ENCODE data around the gene SEMA3E. TPM values are rescaled to one million over a fixed set of nuclear protein-coding genes. Genes with fewer than 3 reads are reported as not detected.
"Not testable (repeated sequence)": the region's sequence is repeated elsewhere in the genome, so short reads cannot be mapped to it uniquely, and the experiment has no call there.

The SEMA3E gene
- total RNA-seq, 1 donor from 2014 or later = 0.35 TPM

DNA sequence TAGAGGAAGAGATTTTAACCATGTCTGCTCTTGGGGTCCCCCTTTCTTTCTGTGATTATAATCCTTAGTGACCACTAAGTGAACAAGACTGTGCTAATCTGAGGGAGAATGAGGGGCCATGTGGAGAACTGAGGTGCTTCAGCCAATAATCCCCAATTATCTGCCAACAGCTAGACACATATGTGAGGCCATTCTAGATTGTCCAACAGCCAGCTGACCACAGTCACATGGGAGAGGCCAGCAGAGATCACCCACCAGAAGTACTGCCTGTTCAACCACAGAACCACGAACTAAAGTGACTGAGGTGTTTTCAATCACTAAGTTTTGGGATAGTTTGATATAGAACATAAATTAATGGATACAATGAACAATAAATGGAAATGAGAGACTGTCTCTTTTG, 74.3 kb downstream of the SEMA3E start:
- DNase-seq (ENCODE audit: low read depth) = no peak
- no peak overlapping the region for H3K4me3 ChIP-seq (ENCODE audit: low read depth, low read length)
- TF ChIP-seq, protein P1, sequence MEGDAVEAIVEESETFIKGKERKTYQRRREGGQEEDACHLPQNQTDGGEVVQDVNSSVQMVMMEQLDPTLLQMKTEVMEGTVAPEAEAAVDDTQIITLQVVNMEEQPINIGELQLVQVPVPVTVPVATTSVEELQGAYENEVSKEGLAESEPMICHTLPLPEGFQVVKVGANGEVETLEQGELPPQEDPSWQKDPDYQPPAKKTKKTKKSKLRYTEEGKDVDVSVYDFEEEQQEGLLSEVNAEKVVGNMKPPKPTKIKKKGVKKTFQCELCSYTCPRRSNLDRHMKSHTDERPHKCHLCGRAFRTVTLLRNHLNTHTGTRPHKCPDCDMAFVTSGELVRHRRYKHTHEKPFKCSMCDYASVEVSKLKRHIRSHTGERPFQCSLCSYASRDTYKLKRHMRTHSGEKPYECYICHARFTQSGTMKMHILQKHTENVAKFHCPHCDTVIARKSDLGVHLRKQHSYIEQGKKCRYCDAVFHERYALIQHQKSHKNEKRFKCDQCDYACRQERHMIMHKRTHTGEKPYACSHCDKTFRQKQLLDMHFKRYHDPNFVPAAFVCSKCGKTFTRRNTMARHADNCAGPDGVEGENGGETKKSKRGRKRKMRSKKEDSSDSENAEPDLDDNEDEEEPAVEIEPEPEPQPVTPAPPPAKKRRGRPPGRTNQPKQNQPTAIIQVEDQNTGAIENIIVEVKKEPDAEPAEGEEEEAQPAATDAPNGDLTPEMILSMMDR (conservative IDR thresholded peaks at IDR 0.05; ENCODE audit: low read depth, low read length) = no peak

DNA sequence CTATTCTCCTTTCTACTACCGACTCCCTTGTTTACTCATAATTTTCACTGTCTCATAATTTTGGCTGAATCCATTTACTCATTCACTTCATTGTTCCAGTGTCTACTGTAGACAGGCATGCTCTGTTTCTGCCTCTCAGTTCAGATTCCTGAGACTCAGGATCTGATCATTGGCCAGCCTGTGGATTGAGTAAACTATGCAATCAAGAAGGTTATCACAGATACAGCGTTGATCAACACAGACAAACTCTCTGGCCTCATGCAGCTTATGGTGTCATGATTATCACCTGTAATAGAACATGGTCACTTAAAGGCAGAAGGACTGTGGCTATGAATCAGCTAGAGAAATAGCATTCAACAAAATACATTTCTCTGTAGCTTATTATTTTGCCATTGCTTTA, 86.0 kb downstream of the SEMA3E start:
- no peak overlapping the region for H3K4me3 ChIP-seq (ENCODE audit: low read depth, low read length)
- DNase-seq (ENCODE audit: low read depth) = no peak
- TF ChIP-seq, protein P1 (conservative IDR thresholded peaks at IDR 0.05; ENCODE audit: low read depth, low read length) = no peak

DNA sequence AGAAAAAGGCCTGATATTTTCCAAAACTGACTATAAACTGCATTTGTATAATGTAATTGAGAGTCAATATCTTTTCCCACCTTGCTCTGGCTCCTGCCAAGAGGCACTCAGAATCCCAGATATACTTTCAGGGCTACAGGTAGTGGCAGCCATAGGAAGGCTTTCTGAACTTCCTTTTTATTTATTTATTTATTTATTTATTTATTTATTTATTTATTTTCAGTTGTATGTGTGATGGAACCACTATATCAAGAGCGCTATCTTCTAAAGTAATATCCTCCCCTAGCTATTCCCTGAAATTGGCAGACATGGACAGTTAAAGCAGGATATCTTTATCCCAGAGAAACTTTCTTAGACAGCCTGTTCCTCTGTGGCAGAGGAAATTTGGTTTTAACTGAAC, 86.7 kb downstream of the SEMA3E start:
- DNase-seq (ENCODE audit: low read depth) = no peak
- TF ChIP-seq, protein P1 (conservative IDR thresholded peaks at IDR 0.05; ENCODE audit: low read depth, low read length) = no peak
- H3K4me3 ChIP-seq (ENCODE audit: low read depth, low read length) = no peak overlapping the region

DNA sequence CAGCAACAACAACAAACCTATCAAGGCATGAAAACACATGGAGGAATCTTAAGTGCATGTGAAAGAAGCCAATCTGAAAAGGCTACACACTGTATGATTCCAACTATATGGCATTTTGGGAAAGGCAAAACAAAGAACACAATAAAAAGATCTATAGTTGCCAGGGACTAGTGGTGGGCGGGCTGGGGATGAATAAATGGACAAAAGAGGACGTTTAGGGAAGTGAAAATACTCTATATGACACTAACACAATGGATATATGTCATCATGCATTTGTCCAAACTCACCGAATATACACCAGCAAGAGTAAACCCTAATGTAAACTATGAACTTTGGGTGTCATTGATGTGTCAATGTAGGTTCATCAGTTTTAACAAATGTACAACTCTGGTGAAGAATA, 89.1 kb downstream of the SEMA3E start:
- TF ChIP-seq, protein P1 (conservative IDR thresholded peaks at IDR 0.05; ENCODE audit: low read depth, low read length) = no peak
- H3K4me3 ChIP-seq (ENCODE audit: low read depth, low read length) = no peak overlapping the region
- no peak for DNase-seq (ENCODE audit: low read depth)

DNA sequence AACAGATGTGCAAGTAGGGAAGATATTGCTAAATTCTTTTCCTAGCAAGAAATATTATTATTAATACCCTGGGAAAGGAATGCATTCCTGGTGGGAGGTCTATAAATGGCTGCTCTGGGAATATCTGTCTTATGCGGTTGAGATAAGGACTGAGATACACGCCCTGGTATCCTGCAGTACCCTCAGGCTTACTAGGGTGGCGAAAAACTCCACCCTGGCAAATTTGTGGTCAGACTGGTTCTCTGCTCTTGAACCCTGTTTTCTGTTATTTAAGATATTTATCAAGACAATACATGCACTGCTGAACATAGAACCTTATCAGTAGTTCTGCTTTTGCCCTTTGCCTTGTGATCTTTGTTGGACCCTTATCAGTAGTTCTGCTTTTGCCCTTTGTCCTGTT, 96.4 kb downstream of the SEMA3E start:
- H3K4me3 ChIP-seq (ENCODE audit: low read depth, low read length); DNase-seq (ENCODE audit: low read depth): not testable (repeated sequence)

DNA sequence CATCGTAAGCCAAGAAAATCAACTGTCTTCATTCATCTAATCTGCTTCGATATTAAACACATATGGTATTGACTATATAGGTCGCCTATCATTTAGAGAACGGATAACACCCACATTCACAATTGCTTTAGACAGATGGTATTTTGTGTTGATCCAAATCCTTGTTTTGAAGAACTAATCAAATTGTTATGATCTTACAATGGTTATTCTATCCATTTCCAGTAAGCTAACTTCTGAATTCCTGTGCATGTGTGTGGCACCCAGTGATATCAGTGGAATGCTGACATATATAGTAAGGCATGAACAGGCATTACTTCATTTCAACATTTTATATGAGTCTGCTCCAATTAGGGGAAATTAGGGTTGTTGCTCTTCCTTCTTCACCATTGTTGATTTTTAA, 98.8 kb downstream of the SEMA3E start:
- no peak overlapping the region for H3K4me3 ChIP-seq (ENCODE audit: low read depth, low read length)
- no peak for DNase-seq (ENCODE audit: low read depth)
- TF ChIP-seq, protein P1 (conservative IDR thresholded peaks at IDR 0.05; ENCODE audit: low read depth, low read length) = no peak

DNA sequence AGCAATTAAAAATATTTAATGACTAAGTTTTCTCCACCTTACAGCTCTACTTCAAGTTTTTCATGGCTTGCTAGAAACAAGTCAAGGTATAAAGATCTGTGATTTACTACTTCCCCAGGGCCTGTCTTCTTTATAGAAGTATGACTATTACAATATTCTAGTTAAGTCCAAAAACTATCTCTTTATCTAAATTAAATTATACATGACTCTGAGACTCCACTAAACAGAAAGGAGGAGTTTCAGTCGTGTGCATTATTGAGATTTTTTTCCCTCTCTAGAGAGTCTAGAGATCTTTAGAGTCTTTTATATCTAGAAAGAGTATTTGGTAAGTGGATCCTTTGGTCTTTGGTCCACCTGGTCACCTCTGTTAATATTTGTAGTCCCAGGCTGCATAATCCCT, 100.7 kb downstream of the SEMA3E start:
- H3K4me3 ChIP-seq (ENCODE audit: low read depth, low read length) = no peak overlapping the region
- TF ChIP-seq, protein P1 (conservative IDR thresholded peaks at IDR 0.05; ENCODE audit: low read depth, low read length) = no peak
- DNase-seq (ENCODE audit: low read depth) = no peak

DNA sequence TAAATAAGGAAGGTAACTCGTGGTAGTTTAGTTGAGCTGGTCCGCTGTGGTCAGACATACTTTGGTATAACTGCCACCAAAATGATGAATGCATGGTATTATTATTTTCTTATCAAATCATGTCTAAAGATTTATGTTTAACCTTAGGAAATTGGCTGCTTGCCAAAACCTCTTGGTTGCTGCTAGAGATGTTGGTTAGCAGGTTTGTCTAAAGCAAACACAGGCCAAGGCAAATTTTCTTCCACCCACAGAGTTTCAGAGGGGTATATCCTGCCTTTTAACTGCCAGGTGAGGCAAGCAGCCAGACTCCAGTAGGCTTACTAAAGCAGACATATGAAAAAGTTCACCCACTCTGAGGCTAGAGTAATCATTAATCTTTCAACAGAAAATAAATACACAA, 101.4 kb downstream of the SEMA3E start:
- TF ChIP-seq, protein P1 (conservative IDR thresholded peaks at IDR 0.05; ENCODE audit: low read depth, low read length) = no peak
- DNase-seq (ENCODE audit: low read depth) = no peak
- no peak overlapping the region for H3K4me3 ChIP-seq (ENCODE audit: low read depth, low read length)
